OCI-LY7 (cell line): ENCODE measurements around the gene ICAM5.

Experiments
- EZH2phosphoT487 ChIP-seq: fragments of 200-600 bp; sonication (generic); IDR thresholded peaks from 2 replicates; pipeline ENCODE4 v1.6.1; 2018; ENCODE audit warnings: low read depth, borderline replicate concordance, mild to moderate bottlenecking, mixed run types, antibody characterized with exemption, low read length, moderate library complexity, mixed read lengths
- TF ChIP-seq, protein P1 (sequence below): fragments of 200-600 bp; sonication (generic); conservative IDR thresholded peaks from 2 replicates; pipeline ENCODE4 v1.5.1; 2014; ENCODE audit warnings: mild to moderate bottlenecking, antibody characterized with exemption, low read length, moderate library complexity, mixed read lengths

GRCh38 chr19:10284065-10284959 lies 5.4 kb upstream of the ICAM5 start:
- TF ChIP-seq, protein P1, sequence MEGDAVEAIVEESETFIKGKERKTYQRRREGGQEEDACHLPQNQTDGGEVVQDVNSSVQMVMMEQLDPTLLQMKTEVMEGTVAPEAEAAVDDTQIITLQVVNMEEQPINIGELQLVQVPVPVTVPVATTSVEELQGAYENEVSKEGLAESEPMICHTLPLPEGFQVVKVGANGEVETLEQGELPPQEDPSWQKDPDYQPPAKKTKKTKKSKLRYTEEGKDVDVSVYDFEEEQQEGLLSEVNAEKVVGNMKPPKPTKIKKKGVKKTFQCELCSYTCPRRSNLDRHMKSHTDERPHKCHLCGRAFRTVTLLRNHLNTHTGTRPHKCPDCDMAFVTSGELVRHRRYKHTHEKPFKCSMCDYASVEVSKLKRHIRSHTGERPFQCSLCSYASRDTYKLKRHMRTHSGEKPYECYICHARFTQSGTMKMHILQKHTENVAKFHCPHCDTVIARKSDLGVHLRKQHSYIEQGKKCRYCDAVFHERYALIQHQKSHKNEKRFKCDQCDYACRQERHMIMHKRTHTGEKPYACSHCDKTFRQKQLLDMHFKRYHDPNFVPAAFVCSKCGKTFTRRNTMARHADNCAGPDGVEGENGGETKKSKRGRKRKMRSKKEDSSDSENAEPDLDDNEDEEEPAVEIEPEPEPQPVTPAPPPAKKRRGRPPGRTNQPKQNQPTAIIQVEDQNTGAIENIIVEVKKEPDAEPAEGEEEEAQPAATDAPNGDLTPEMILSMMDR, result no peak
- TF ChIP-seq EZH2phosphoT487, result no peak
